IPS DF 19.7 (cell line): ENCODE measurements around the gene ALDH1L1.

Experiments used
- DNase-seq: peaks from one replicate; pipeline ENCODE4 v3.0.0-alpha.2; 2013; ENCODE audit warnings: low read depth, low spot score

Gene ALDH1L1

GRCh38 chr3:126154391-126155279 is 25.8 kb downstream of the ALDH1L1 start:
- DNase-seq, result no peak

- DNase-seq, result no peak
Measured at GRCh38 chr3:126153695-126154360, 26.6 kb downstream of the ALDH1L1 start.

GRCh38 chr3:126152901-126153694 is 27.3 kb downstream of the ALDH1L1 start:
- DNase-seq, result no peak

GRCh38 chr3:126152458-126152857 is 27.9 kb downstream of the ALDH1L1 start:
- no peak for DNase-seq

- no peak for DNase-seq
Measured at GRCh38 chr3:126151562-126152302, 28.7 kb downstream of the ALDH1L1 start.

- no peak for DNase-seq
Measured at GRCh38 chr3:126149960-126150515, 30.3 kb downstream of the ALDH1L1 start.

- DNase-seq, result no peak
Measured at GRCh38 chr3:126149256-126149902, 31.0 kb downstream of the ALDH1L1 start.

- no peak for DNase-seq
Measured at GRCh38 chr3:126147932-126148683, 32.3 kb downstream of the ALDH1L1 start.

- DNase-seq, result no peak
Measured at GRCh38 chr3:126147147-126147931, 33.0 kb downstream of the ALDH1L1 start.

GRCh38 chr3:126146525-126147146 is 33.8 kb downstream of the ALDH1L1 start:
- DNase-seq, result no peak

- no peak for DNase-seq
Measured at GRCh38 chr3:126146034-126146433, 34.4 kb downstream of the ALDH1L1 start.

- DNase-seq, result no peak
Measured at GRCh38 chr3:126142652-126143051, 37.7 kb downstream of the ALDH1L1 start.

GRCh38 chr3:126137490-126138130 is 42.8 kb downstream of the ALDH1L1 start:
- DNase-seq, result no peak

- no peak for DNase-seq
Measured at GRCh38 chr3:126136428-126137220, 43.8 kb downstream of the ALDH1L1 start.

GRCh38 chr3:126135406-126136076 is 44.8 kb downstream of the ALDH1L1 start:
- DNase-seq, result no peak

- DNase-seq, result no peak
Measured at GRCh38 chr3:126135071-126135405, 45.3 kb downstream of the ALDH1L1 start.
